OCI-M2 (cell line): ENCODE data around the gene JAK1.
"Not testable (repeated sequence)": the region's sequence is repeated elsewhere in the genome, so short reads cannot be mapped to it uniquely, and the experiment has no call there.

ENCODE experiments used
- DNase-seq: peaks from one replicate; lab custom pipeline; 2025; ENCODE audit not compliant: unreplicated experiment; lab: John Stamatoyannopoulos, UW

The JAK1 gene

GRCh38 chr1:64844175-64844574 is 122.2 kb downstream of the JAK1 start:
- no peak for DNase-seq

- no peak for DNase-seq
These were observed 122.7 kb downstream of the JAK1 start for GRCh38 chr1:64843675-64844074.

- DNase-seq = no peak
These were observed 124.1 kb downstream of the JAK1 start for GRCh38 chr1:64842224-64842623.

- DNase-seq = no peak
These were observed 124.9 kb downstream of the JAK1 start for GRCh38 chr1:64841330-64842065.

GRCh38 chr1:64839732-64840405 is 126.5 kb downstream of the JAK1 start:
- no peak for DNase-seq

- no peak for DNase-seq
These were observed 127.1 kb downstream of the JAK1 start for GRCh38 chr1:64839261-64839660.

- no peak for DNase-seq
These were observed 127.9 kb downstream of the JAK1 start for GRCh38 chr1:64838486-64838885.

- DNase-seq = no peak
These were observed 129.5 kb downstream of the JAK1 start for GRCh38 chr1:64836802-64837201.

- DNase-seq = no peak
These were observed 131.6 kb downstream of the JAK1 start for GRCh38 chr1:64834734-64835133.

GRCh38 chr1:64830030-64830651 is 136.2 kb downstream of the JAK1 start:
- DNase-seq = no peak

- DNase-seq = no peak
These were observed 136.8 kb downstream of the JAK1 start for GRCh38 chr1:64829411-64830029.

GRCh38 chr1:64828829-64829228 is 137.5 kb downstream of the JAK1 start:
- DNase-seq = no peak

- no peak for DNase-seq
These were observed 139.4 kb downstream of the JAK1 start for GRCh38 chr1:64826991-64827390.

- DNase-seq = peak; percentile 30
These were observed 142.5 kb downstream of the JAK1 start for GRCh38 chr1:64823691-64824476.

GRCh38 chr1:64822621-64823020 is 143.7 kb downstream of the JAK1 start:
- DNase-seq = no peak

- DNase-seq = not testable (repeated sequence)
These were observed 145.8 kb downstream of the JAK1 start for GRCh38 chr1:64820572-64820971.

- DNase-seq = not testable (repeated sequence)
These were observed 149.0 kb downstream of the JAK1 start for GRCh38 chr1:64817364-64817763.

GRCh38 chr1:64814427-64814826 is 151.9 kb downstream of the JAK1 start:
- no peak for DNase-seq

- no peak for DNase-seq
These were observed 155.2 kb downstream of the JAK1 start for GRCh38 chr1:64811131-64811530.

GRCh38 chr1:64810001-64810400 is 156.3 kb downstream of the JAK1 start:
- DNase-seq = no peak

GRCh38 chr1:64809309-64809708 is 157.0 kb downstream of the JAK1 start:
- no peak for DNase-seq
